T-helper 9 cell (primary cell): ENCODE measurements around the gene TUBGCP3.

ENCODE experiments used
- DNase-seq: peaks from one replicate; pipeline ENCODE4 v3.0.0-alpha.2; 2020

The TUBGCP3 gene

DNA sequence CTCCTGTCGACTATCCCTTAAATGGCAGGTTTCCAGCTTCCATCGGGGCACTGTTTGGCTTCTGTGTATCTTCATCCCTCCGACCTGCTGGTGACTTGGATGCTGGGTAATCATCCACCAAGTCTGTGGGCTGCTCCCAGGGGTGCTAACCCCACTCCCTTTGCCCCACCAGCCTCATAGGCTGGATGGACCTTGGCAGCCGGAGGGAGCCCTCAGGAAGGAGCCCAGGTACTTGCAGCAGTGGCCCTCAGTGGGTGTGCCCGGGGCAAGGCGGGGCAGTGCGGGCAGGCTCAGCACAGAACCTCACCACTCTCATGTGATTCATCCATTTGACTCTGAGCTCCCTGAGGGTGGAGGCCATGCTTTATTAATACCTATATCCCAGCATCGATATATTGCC, 27.4 kb upstream of the TUBGCP3 start:
- no peak for DNase-seq

GRCh38 chr13:112614835-112615234, 26.9 kb upstream of the TUBGCP3 start:
- no peak for DNase-seq

GRCh38 chr13:112608212-112608611, 20.3 kb upstream of the TUBGCP3 start:
- DNase-seq: no peak

- DNase-seq: peak; percentile 77
These were observed 18.4 kb upstream of the TUBGCP3 start for GRCh38 chr13:112606109-112607001.

DNA sequence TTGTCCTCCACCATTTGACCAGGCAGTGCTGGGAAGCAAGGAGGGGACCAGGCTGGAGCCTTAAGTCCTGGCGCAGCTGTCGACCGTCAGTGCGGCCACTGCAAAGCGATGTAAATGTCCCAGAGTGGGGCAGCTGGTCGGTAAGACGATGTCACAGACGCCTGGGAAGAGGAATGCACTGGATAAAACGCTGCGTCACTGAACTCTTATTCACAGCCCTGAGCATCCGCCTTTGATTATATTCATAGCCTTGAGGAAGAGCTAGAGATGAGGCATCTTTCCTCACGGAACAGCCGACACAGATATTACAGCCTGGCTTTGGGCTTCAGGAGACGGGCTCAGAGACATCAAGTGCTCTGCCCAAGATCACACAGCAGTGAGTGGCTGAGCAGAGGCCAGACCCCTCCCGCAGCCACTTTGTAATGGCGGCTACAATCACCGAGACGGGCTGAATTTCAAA, 17.6 kb upstream of the TUBGCP3 start:
- DNase-seq: no peak

GRCh38 chr13:112603641-112604225, 15.8 kb upstream of the TUBGCP3 start:
- no peak for DNase-seq

- DNase-seq: no peak
These were observed 14.2 kb upstream of the TUBGCP3 start for GRCh38 chr13:112602189-112602588.

DNA sequence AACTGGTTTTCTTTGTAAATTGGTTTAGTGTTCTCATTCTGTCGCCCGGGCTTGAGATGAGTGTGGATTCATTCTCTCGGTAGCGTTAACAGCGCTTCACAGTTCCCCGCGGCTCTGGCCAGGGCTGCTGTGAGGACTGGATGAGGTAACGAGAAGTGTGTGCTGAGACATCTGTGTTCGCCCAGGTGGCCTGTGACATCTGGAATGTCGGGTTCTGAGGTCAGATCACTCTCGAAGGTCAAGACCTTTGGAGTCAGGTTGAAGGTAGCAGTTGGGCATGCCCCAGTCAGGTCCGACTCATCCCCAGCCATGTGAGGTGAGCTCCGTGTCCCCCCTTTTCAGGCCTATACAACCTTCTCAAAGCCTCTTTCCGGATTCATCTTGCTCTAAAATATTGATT, 13.4 kb upstream of the TUBGCP3 start:
- no peak for DNase-seq

- no peak for DNase-seq
These were observed 8.3 kb upstream of the TUBGCP3 start for GRCh38 chr13:112596235-112596634.

DNA sequence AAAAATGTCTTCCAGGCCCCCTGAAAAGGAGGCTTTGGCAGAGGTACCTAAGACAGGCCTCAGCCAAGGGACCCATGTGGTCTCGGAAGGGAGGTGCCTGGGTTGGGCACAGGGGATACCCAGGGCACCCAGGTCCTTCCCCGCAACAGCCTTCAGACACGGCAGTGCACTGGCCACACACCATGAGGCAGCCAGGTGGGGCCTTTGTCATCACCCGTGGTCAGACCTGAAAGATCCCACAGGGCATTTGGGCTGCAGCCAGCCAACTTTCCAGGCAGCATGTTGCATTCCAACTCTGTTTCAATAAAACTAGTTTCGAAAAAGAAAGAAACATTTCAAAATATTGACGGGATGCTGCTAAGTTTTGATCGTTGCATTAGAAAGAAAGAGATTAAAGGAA, 4.7 kb upstream of the TUBGCP3 start:
- DNase-seq: no peak

DNA sequence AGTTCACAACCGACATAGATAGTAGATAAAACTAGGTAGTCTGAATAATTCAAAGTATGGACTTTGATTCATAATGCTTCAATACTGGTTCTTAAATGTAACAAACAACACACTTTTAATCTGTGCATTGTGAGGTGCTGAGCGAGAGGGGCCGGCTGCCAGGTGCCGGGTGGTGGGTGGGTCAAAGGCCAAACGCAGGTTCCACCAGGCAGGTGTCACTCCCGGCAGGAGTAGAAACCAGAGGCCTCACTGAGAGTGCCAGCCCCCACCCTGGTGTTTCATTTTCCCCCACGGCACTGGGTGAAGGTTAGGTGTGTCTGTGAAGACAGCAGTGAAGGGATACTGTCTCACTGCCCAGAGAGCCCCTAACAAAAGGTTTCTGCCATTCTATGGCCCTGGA, 4.2 kb upstream of the TUBGCP3 start:
- no peak for DNase-seq

DNA sequence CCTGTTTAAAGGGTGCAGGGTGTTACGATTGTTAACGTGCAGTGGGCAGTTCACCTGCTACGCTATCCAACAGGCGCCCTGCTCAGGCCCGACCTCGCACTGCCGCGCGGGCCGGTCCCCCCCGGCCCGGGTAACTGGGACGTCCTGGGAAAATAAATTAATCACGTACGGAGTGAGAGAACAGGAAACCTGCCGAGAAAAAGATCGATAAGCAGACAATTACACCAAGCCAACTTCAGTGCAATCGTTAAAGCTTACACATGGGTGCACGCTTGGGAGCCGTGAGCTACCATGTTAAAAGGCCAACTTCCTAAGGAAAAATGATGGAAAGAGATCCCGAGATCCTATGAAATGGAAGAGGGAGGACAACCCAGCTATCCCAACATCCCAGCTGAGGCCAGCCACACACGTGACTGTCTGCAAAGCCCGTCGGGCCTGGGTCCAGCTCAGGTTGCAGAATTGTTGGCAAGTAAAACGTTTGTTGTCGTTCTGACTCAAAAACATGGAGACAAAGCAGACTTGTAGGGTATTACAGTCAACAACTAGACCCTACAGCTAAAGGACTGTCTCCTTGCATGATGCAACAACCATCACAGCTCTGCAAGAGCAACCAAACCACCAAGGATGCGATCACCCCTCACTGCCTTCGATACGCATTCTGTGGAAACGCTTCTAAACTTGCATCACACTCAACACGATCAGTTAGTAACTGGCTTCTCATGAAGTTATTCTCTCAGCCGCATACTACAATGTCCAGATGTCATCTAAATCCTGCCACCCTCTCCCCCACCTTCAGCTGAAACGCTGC, 741 bp upstream of the TUBGCP3 start:
- DNase-seq: no peak

- peak; percentile 53 for DNase-seq
These were observed 665 bp downstream of the TUBGCP3 start for GRCh38 chr13:112587212-112587763.

DNA sequence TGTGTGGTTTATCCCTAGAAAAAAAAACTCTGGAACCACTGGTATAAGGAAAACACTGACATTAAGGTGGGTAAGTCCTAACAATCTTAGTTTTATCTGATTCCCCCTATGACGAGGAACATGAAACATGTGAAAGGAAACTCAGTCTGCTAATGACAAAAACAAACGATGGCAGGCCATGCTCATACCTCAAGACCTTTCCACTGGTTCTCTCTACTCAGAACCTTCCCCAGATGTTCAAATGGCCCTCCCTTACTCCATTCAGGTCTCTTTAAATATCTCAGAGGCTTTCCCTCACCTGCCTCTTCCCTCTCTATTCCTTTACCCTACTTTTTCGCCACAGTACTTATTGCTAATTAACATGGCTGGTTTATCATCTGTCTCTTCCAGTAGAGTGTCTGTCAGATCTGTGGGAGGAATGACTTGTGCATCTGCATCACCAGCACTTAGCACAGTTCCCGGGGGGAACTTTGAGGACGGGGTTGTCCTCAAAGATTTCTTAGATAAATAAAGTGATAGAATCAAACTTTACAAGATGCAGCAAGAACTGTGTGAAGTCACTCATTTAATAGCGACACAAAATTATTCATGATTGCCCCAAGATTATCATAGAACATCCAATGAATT, 1.5 kb downstream of the TUBGCP3 start:
- no peak for DNase-seq

DNA sequence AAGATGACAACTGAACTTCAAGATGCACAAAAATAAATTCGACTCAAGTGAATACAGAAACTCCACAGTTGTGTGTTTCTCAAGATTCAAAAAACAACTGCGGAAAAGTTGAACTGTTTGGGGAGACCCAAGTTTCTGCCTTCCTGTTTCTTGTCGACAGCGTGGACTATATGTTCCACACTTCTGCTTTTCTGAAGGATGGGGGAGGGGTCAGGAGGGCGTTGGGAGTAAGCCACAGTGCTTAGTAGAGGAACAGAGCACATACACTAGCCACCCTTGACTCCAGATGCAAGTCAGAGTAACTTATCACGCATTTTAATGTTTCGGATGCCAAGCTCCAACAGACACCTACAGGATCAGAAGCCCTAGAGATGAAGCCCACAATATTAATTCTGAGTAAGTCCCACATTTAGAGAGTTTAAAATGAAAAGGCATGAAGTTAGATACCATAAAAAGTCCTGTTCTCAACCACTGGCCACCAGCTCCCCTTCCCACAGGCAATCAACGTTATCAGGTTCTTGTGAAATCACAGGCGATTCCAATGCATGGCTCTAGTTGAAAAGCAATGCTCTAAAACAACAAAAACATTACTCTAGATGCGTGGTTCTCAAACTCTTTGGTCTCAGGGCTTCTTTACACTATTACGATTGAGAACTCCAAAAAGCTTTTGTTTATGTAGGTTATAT, 4.2 kb downstream of the TUBGCP3 start:
- no peak for DNase-seq

DNA sequence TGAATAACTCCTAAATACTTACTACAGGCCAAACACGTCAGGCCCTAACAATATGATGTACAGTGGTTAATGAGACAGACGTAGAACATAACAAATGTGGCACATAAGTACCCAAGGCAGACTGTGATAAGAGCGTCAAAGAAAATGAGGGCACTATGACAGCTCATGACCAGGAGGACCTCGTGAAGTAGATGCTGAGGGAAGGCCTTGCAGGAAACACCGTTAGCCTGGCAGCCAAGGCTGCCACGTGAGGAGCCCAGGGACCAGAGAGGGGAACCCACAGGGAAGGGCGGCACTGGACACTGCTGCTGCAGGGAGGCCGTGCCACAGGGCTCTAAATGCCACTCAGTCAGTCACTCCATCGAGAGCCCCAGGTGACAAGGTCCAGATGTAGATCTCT, 5.7 kb downstream of the TUBGCP3 start:
- no peak for DNase-seq

DNA sequence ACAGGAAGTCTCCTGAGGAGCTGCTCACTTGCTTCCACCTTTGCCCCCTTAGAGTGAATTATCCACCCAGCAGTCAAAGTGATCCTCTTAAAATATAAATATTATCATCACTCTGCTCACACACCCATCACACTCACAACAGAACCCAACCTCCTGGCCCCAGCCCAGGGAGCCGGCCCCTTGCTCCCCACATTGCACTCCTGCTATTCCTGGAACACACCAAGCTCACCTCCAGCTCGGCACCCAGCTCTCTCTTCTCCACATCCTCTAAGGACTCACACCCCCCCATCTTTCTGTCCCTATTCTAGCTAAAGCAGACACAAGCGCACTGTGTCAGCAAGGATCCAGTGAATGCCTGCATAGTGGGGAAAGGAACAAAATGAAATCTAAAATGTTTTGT, 7.0 kb downstream of the TUBGCP3 start:
- DNase-seq: no peak

GRCh38 chr13:112580211-112580610, 7.7 kb downstream of the TUBGCP3 start:
- DNase-seq: no peak

GRCh38 chr13:112579310-112579843, 8.6 kb downstream of the TUBGCP3 start:
- DNase-seq: no peak

DNA sequence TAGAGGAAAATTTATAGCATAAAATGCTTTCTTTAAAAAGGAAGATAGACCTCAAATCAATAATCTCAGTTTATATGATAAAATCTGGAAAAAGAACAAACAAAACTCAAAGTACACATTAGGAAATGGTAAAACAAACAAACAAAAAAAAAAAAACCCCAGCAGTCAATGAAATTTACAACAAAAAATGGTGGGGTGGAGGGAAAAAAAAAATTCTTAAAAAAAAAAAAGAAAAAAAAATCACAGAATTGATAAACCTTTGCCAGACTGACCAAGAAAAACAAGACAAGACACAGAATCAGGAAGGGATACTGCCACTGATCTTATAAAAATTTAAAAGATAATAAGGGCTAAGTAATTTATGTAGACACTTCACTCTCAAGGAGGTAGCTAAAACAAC, 11.2 kb downstream of the TUBGCP3 start:
- DNase-seq: no peak

GRCh38 chr13:112576191-112576590, 11.8 kb downstream of the TUBGCP3 start:
- DNase-seq: no peak

- no peak for DNase-seq
These were observed 12.3 kb downstream of the TUBGCP3 start for GRCh38 chr13:112575675-112576074.
